ENCODE results near the gene ARRDC2.

- TF ChIP-seq EP300 (IDR thresholded peaks at IDR 0.05) (no peak), CTCF (IDR thresholded peaks at IDR 0.05) (no peak)
These were observed 38.7 kb upstream of the ARRDC2 start for GRCh38 chr19:17969096-17969792.
